Neutrophil (primary cell): ENCODE results near the gene INTS14.

Experiments
- H3K27ac ChIP-seq: fragments of 200-600 bp; sonication (generic); 2 replicates; pipeline ENCODE4 v1.5.1; 2016; ENCODE audit warnings: mild to moderate bottlenecking, moderate library complexity
- H3K27me3 ChIP-seq: fragments of 200-600 bp; sonication (generic); 2 replicates; pipeline ENCODE4 v1.6.0; 2016; ENCODE audit warnings: mild to moderate bottlenecking
- H3K36me3 ChIP-seq: fragments of 200-600 bp; sonication (generic); 2 replicates; pipeline ENCODE4 v1.5.1; 2017
- H3K4me1 ChIP-seq, 2 experiments: fragments of 200-600 bp in 1 of 2; sonication (generic) in 1 of 2; 1 replicate in 1 of 2; 2 replicates in 1 of 2; pipeline versions ENCODE4 v1.5.1 to v1.6.1; 2013 to 2016; ENCODE audit warnings: low read depth in 1 of 2, low read length in 1 of 2, mild to moderate bottlenecking in 1 of 2, moderate library complexity in 1 of 2; ENCODE audit not compliant: control insufficient read depth in 1 of 2, insufficient read depth in 1 of 2
- H3K4me3 ChIP-seq, 2 experiments: fragments of 200-600 bp in 1 of 2; sonication (generic) in 1 of 2; 1 replicate in 1 of 2; 2 replicates in 1 of 2; pipeline ENCODE4 v1.5.1; 2013 to 2016; ENCODE audit warnings: low read depth in 1 of 2, low read length in 1 of 2, mild to moderate bottlenecking in 1 of 2, moderate library complexity in 1 of 2
- H3K9me3 ChIP-seq: fragments of 200-600 bp; sonication (generic); 2 replicates; pipeline ENCODE4 v1.5.1; 2016
- TF ChIP-seq, protein P1 (sequence below): fragments of 200-600 bp; sonication (generic); IDR thresholded peaks from 2 replicates; pipeline ENCODE4 v1.5.1; 2016; ENCODE audit warnings: antibody characterized with exemption

Gene INTS14

GRCh38 chr15:65611888-65612615, 1.1 kb upstream of the INTS14 start:
- H3K27ac ChIP-seq = peak overlapping the region; percentile 71
- no peaks in the 10 kb centered on the region for H3K27me3 ChIP-seq
- H3K4me1 ChIP-seq = peaks cover 13% of the 10 kb centered on the region in 2 experiments
- H3K36me3 ChIP-seq = no peaks in the 10 kb centered on the region
- TF ChIP-seq, protein P1, sequence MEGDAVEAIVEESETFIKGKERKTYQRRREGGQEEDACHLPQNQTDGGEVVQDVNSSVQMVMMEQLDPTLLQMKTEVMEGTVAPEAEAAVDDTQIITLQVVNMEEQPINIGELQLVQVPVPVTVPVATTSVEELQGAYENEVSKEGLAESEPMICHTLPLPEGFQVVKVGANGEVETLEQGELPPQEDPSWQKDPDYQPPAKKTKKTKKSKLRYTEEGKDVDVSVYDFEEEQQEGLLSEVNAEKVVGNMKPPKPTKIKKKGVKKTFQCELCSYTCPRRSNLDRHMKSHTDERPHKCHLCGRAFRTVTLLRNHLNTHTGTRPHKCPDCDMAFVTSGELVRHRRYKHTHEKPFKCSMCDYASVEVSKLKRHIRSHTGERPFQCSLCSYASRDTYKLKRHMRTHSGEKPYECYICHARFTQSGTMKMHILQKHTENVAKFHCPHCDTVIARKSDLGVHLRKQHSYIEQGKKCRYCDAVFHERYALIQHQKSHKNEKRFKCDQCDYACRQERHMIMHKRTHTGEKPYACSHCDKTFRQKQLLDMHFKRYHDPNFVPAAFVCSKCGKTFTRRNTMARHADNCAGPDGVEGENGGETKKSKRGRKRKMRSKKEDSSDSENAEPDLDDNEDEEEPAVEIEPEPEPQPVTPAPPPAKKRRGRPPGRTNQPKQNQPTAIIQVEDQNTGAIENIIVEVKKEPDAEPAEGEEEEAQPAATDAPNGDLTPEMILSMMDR = no peak
- H3K9me3 ChIP-seq = no peaks in the 10 kb centered on the region
- H3K4me3 ChIP-seq = peak overlapping the region; percentile 72 to 80

DNA sequence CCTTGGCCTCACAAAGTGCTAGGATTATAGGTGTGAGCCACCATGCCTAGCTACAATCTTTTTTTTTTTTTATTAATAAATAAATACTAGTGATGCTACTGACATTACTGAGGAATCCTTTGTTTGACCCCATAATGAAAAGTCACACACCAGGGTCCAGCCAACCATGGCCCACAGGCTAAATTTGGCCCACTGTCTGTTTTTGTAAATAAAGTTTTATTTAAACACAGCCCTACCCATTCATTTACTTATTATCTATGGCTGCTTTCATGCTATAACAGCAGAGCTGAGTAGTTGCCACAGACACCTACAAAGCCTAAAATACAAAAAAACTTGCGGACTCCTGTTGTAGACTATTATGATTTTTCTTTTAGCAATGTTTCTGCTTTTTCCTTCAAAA, 7.4 kb downstream of the INTS14 start:
- Histone ChIP-seq H3K36me3 (peaks cover 16% of the 10 kb centered on the region), H3K27me3 (no peaks in the 10 kb centered on the region), H3K9me3 (no peaks in the 10 kb centered on the region), H3K4me3 (no peak overlapping the region), H3K4me1 (no peaks in the 10 kb centered on the region), H3K27ac (no peak overlapping the region)
- TF ChIP-seq, protein P1 = no peak

- no peak overlapping the region for H3K4me3 ChIP-seq
- TF ChIP-seq, protein P1 = no peak
- no peaks in the 10 kb centered on the region for H3K27me3 ChIP-seq
- peaks cover 16% of the 10 kb centered on the region for H3K36me3 ChIP-seq
- no peak overlapping the region for H3K27ac ChIP-seq
- no peaks in the 10 kb centered on the region for H3K9me3 ChIP-seq
- H3K4me1 ChIP-seq = no peaks in the 10 kb centered on the region
Observed at GRCh38 chr15:65603134-65603533, 7.8 kb downstream of the INTS14 start.

GRCh38 chr15:65599677-65600076, 11.3 kb downstream of the INTS14 start:
- H3K36me3 ChIP-seq = peaks cover 44% of the 10 kb centered on the region
- H3K4me3 ChIP-seq = no peak overlapping the region
- no peaks in the 10 kb centered on the region for H3K27me3 ChIP-seq
- no peak overlapping the region for H3K27ac ChIP-seq
- no peaks in the 10 kb centered on the region for H3K4me1 ChIP-seq
- no peaks in the 10 kb centered on the region for H3K9me3 ChIP-seq
- TF ChIP-seq, protein P1 = no peak

DNA sequence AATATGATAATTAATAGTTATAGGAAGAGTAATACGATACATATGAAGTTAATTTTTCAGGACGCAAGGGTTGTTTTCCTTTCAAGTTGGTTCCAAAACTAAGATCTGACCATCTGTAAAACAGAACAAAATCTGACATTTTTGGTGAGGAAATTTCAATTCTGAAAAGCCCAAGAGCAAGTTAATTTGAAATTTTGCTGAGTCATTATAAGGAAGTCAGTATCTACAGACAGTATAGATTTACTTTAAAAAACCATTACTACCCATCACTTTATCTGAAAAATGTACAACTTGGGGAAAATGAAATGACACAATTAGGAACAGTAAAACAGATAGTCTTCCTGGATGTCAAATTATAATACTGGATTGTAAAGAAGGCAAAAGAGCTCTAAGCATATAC, 12.5 kb downstream of the INTS14 start:
- TF ChIP-seq, protein P1 = no peak
- Histone ChIP-seq H3K27me3 (no peaks in the 10 kb centered on the region), H3K9me3 (no peaks in the 10 kb centered on the region), H3K4me1 (no peaks in the 10 kb centered on the region), H3K4me3 (no peak overlapping the region), H3K27ac (no peak overlapping the region), H3K36me3 (peaks cover 53% of the 10 kb centered on the region)
